ENCODE results near the gene MYO5B. TPM values are rescaled to one million over a fixed set of nuclear protein-coding genes. Genes with fewer than 3 reads are reported as not detected.

MYO5B gene
- total and polyA plus RNA-seq, 4 donors: 5.4 to 23.4 (median 11.4) TPM

DNA sequence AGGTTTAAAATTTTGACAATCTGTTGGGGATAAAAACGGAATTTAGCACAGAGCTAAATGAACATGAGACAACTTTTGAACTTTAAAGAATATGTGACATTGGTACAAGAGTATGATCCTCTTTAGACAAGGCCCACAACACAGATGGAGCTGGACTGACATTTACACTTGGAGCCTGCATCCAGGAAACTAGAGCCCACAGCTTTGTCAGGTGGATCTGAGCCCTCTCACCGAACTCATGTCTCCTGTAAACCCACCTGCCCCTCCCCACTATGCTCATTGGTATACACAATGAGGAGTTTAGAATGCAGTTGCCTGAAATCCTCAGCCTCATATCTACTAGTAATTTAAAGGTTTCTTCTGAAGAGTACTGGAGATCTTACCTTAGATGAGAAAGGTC, 359.5 kb downstream of the MYO5B start:
- peaks cover 14 to 78% (median 49%) of the 10 kb centered on the region in 4 donors for H3K4me1 ChIP-seq (ENCODE audit: control insufficient read depth in 4 of 4, insufficient read depth in 4 of 4, low read length in 3 of 4)
- peak overlapping the region; percentile 25 to 88 for H3K27ac ChIP-seq (ENCODE audit: low read depth in 1 of 2, low read length in 2 of 2)
- TF ChIP-seq RAD21 (IDR thresholded peaks at IDR 0.05) (no peak), HNF4G (IDR thresholded peaks at IDR 0.05) (no peak), FOXA1 (IDR thresholded peaks at IDR 0.05) (no peak), EGR1 (IDR thresholded peaks at IDR 0.05; ENCODE audit: low read depth in 2 of 2) (no peak), JUND (IDR thresholded peaks at IDR 0.05) (no peak), GABPA (IDR thresholded peaks at IDR 0.05 in 1 of 2, conservative IDR thresholded peaks at IDR 0.05 in 1 of 2) (no peak)
- TF ChIP-seq, protein P1, sequence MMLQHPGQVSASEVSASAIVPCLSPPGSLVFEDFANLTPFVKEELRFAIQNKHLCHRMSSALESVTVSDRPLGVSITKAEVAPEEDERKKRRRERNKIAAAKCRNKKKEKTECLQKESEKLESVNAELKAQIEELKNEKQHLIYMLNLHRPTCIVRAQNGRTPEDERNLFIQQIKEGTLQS (IDR thresholded peaks at IDR 0.05): no peak
- TF ChIP-seq, protein P2, sequence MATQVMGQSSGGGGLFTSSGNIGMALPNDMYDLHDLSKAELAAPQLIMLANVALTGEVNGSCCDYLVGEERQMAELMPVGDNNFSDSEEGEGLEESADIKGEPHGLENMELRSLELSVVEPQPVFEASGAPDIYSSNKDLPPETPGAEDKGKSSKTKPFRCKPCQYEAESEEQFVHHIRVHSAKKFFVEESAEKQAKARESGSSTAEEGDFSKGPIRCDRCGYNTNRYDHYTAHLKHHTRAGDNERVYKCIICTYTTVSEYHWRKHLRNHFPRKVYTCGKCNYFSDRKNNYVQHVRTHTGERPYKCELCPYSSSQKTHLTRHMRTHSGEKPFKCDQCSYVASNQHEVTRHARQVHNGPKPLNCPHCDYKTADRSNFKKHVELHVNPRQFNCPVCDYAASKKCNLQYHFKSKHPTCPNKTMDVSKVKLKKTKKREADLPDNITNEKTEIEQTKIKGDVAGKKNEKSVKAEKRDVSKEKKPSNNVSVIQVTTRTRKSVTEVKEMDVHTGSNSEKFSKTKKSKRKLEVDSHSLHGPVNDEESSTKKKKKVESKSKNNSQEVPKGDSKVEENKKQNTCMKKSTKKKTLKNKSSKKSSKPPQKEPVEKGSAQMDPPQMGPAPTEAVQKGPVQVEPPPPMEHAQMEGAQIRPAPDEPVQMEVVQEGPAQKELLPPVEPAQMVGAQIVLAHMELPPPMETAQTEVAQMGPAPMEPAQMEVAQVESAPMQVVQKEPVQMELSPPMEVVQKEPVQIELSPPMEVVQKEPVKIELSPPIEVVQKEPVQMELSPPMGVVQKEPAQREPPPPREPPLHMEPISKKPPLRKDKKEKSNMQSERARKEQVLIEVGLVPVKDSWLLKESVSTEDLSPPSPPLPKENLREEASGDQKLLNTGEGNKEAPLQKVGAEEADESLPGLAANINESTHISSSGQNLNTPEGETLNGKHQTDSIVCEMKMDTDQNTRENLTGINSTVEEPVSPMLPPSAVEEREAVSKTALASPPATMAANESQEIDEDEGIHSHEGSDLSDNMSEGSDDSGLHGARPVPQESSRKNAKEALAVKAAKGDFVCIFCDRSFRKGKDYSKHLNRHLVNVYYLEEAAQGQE (IDR thresholded peaks at IDR 0.05): no peak
- H3K4me3 ChIP-seq (ENCODE audit: low read depth in 1 of 3, low read length in 3 of 3): no peak overlapping the region
- 71% methylated on average over 2 of the region's 2 CpGs for WGBS
- H3K9ac ChIP-seq (ENCODE audit: low read depth in 1 of 2, low read length in 2 of 2): no peak overlapping the region
- peaks cover 0 to 4% (median 1%) of the 10 kb centered on the region in 4 donors for H3K9me3 ChIP-seq (ENCODE audit: control insufficient read depth in 4 of 4, low read length in 3 of 4)
- H3K27me3 ChIP-seq (ENCODE audit: control insufficient read depth in 4 of 4, insufficient read depth in 4 of 4, low read length in 3 of 4): no peaks in the 10 kb centered on the region
- no peaks in the 10 kb centered on the region for H3K36me3 ChIP-seq (ENCODE audit: control insufficient read depth in 4 of 4, insufficient read depth in 3 of 4, low read depth in 1 of 4, low read length in 3 of 4)
- DNase-seq (ENCODE audit: low spot score): no peak

DNA sequence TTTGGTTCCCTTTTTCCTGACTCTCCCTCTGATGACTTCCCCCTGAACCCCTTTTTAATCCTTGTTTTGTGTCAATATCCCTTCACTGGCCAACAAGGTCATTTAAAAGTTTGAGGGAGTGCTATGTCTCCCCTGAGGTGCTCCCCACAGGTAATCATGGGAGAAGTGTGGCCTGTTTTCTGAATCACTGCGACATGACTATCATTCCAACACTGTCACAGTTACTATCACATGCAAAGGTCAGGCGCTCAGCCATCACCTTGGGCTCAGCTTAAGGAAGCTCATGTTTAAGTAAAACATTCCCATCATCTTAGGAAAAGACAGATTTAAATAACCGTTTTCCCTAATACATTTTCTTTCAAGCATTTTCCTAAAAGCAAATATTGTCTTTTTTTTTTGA, 360.7 kb downstream of the MYO5B start:
- WGBS: 46% methylated on average over 3 of the region's 3 CpGs
- peak overlapping the region in 1 of 2 donors; percentile 76 for H3K9ac ChIP-seq (ENCODE audit: low read depth in 1 of 2, low read length in 2 of 2)
- H3K4me1 ChIP-seq (ENCODE audit: control insufficient read depth in 4 of 4, insufficient read depth in 4 of 4, low read length in 3 of 4): peaks cover 14 to 73% (median 49%) of the 10 kb centered on the region in 4 donors
- peak; percentile 15 for TF ChIP-seq YY1 (IDR thresholded peaks at IDR 0.05)
- TF ChIP-seq FOXA1 (IDR thresholded peaks at IDR 0.05): no peak
- H3K9me3 ChIP-seq (ENCODE audit: control insufficient read depth in 4 of 4, low read length in 3 of 4): peaks cover 0 to 7% (median 1%) of the 10 kb centered on the region in 4 donors
- no peaks in the 10 kb centered on the region for H3K27me3 ChIP-seq (ENCODE audit: control insufficient read depth in 4 of 4, insufficient read depth in 4 of 4, low read length in 3 of 4)
- H3K4me3 ChIP-seq (ENCODE audit: low read depth in 1 of 3, low read length in 3 of 3): peak overlapping the region in 1 of 3 donors; percentile 9
- H3K36me3 ChIP-seq (ENCODE audit: control insufficient read depth in 4 of 4, insufficient read depth in 3 of 4, low read depth in 1 of 4, low read length in 3 of 4): no peaks in the 10 kb centered on the region
- DNase-seq (ENCODE audit: low spot score): no peak
- peak overlapping the region; percentile 78 to 88 for H3K27ac ChIP-seq (ENCODE audit: low read depth in 1 of 2, low read length in 2 of 2)

DNA sequence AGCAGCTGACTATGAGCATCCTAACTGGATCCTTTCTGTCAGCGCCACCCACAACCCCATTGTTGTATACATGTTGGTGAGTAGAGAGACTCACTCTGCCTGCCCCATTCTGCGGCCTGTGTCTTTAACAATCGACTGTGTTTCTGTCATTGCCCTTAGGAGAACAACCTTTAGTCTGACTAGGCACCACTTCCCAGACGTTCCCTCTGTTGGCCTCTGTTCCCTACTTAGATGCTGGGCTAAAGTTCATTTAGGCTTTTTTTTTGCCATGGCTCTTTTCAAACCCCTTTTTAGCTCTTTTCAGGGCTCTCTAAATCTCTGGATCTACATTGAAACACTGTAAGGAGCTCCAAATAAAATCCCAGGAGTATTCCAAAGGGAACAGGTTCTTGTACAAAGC, 361.1 kb downstream of the MYO5B start:
- Histone ChIP-seq H3K36me3 (ENCODE audit: control insufficient read depth in 4 of 4, insufficient read depth in 3 of 4, low read depth in 1 of 4, low read length in 3 of 4) (no peaks in the 10 kb centered on the region), H3K27ac (ENCODE audit: low read depth in 1 of 2, low read length in 2 of 2) (peak overlapping the region; percentile 78 to 88), H3K9me3 (ENCODE audit: control insufficient read depth in 4 of 4, low read length in 3 of 4) (peaks cover 0 to 7% (median 1%) of the 10 kb centered on the region in 4 donors), H3K4me3 (ENCODE audit: low read depth in 1 of 3, low read length in 3 of 3) (no peak overlapping the region), H3K27me3 (ENCODE audit: control insufficient read depth in 4 of 4, insufficient read depth in 4 of 4, low read length in 3 of 4) (no peaks in the 10 kb centered on the region), H3K9ac (ENCODE audit: low read depth in 1 of 2, low read length in 2 of 2) (peak overlapping the region in 1 of 2 donors; percentile 76), H3K4me1 (ENCODE audit: control insufficient read depth in 4 of 4, insufficient read depth in 4 of 4, low read length in 3 of 4) (peaks cover 14 to 70% (median 48%) of the 10 kb centered on the region in 4 donors)
- WGBS: 42% methylated on average over 4 of the region's 4 CpGs
- DNase-seq (ENCODE audit: low spot score): no peak
- TF ChIP-seq FOXA2 (IDR thresholded peaks at IDR 0.05): no peak
- TF ChIP-seq GABPA (IDR thresholded peaks at IDR 0.05 in 1 of 2, conservative IDR thresholded peaks at IDR 0.05 in 1 of 2): no peak
- TF ChIP-seq JUND (IDR thresholded peaks at IDR 0.05): peak; percentile 46 to 68
- TF ChIP-seq, protein P3, sequence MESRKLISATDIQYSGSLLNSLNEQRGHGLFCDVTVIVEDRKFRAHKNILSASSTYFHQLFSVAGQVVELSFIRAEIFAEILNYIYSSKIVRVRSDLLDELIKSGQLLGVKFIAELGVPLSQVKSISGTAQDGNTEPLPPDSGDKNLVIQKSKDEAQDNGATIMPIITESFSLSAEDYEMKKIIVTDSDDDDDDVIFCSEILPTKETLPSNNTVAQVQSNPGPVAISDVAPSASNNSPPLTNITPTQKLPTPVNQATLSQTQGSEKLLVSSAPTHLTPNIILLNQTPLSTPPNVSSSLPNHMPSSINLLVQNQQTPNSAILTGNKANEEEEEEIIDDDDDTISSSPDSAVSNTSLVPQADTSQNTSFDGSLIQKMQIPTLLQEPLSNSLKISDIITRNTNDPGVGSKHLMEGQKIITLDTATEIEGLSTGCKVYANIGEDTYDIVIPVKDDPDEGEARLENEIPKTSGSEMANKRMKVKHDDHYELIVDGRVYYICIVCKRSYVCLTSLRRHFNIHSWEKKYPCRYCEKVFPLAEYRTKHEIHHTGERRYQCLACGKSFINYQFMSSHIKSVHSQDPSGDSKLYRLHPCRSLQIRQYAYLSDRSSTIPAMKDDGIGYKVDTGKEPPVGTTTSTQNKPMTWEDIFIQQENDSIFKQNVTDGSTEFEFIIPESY (IDR thresholded peaks at IDR 0.05): peak; percentile 51
- TF ChIP-seq, protein P2 (IDR thresholded peaks at IDR 0.05): peak; percentile 22
- TF ChIP-seq, protein P4, sequence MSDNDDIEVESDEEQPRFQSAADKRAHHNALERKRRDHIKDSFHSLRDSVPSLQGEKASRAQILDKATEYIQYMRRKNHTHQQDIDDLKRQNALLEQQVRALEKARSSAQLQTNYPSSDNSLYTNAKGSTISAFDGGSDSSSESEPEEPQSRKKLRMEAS (IDR thresholded peaks at IDR 0.05): peak; percentile 65
- TF ChIP-seq FOXA1 (IDR thresholded peaks at IDR 0.05): no peak
- peak; percentile 25 to 43 for TF ChIP-seq RAD21 (IDR thresholded peaks at IDR 0.05)
- peak; percentile 88 to 94 for TF ChIP-seq HNF4A (conservative IDR thresholded peaks at IDR 0.05)
- peak; percentile 65 for TF ChIP-seq HNF4G (IDR thresholded peaks at IDR 0.05)
- TF ChIP-seq SP1 (IDR thresholded peaks at IDR 0.05): peak; percentile 92
- peak; percentile 67 for TF ChIP-seq YY1 (IDR thresholded peaks at IDR 0.05)
- peak; percentile 91 to 94 for TF ChIP-seq RXRA (IDR thresholded peaks at IDR 0.05)
- TF ChIP-seq, protein P1 (IDR thresholded peaks at IDR 0.05): no peak

Data from liver (tissue), 9 donors.